Measurements from ENCODE around the gene TRIB2.
A peak's percentile ranks its signal among the peaks of the same experiment; 100 is the strongest.

Gene TRIB2

DNA sequence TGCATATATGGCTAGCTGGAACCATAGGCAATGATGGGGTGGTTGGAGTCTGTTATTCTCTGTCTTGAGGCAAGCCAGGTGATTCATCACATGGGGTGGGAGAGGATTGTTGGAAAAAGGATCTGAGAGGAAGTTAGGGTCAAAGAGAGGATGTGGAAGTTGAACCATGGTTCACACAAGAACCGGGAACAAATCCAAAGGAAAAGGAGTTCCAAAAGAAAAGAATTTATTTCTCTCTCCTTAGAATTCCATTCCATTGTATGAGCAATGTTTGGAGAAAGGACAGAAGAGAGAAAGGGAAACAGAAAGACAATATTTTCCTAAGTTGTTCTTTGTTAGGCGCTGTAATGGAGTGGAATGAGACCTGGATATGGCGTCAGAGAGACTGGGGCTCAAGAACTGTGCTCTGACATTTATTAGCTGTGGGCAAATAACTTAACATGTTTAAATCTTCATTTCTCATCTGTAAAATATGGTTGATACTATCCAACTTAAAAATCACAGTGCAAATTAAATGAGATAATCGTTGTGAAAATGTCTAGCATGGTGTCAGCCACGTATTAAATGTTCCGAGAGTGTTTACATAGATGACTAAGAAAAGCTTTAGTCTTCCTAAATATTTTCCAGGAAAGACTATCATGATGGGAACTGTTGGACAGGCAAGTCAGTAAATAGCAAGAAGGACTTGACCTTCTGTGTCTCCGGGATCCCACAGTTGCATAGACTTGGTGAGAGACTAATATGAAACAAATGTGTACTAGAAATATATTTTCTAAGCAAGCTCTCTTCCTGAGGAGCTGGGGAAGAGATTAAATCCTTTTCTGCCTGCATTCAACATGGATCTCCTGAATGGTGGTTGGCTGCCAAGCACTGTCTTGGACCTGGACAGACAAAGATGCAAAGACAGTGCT, 71.4 kb downstream of the TRIB2 start:
- DNase-seq: peak; percentile 83

DNA sequence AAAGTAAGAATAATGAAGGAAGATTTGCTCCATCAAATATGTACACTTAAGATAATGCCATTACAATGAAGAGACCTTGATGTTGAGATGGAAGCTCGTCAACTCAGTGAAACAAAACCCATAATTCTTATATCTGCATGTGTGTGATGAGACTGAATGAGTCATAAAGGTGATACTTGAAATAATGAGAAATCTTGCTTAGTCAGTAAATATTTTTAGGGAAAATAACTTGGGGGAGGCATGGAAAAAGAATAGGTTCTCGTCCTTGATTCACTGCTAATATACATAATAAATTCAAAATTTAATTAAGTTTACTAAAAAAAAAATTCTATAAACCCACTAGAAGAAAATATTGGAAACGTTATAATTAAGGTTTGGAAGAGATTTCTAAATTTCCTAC, 75.2 kb downstream of the TRIB2 start:
- no peak for DNase-seq
